ENCODE data around the gene SLC39A11.

SLC39A11 gene

DNA sequence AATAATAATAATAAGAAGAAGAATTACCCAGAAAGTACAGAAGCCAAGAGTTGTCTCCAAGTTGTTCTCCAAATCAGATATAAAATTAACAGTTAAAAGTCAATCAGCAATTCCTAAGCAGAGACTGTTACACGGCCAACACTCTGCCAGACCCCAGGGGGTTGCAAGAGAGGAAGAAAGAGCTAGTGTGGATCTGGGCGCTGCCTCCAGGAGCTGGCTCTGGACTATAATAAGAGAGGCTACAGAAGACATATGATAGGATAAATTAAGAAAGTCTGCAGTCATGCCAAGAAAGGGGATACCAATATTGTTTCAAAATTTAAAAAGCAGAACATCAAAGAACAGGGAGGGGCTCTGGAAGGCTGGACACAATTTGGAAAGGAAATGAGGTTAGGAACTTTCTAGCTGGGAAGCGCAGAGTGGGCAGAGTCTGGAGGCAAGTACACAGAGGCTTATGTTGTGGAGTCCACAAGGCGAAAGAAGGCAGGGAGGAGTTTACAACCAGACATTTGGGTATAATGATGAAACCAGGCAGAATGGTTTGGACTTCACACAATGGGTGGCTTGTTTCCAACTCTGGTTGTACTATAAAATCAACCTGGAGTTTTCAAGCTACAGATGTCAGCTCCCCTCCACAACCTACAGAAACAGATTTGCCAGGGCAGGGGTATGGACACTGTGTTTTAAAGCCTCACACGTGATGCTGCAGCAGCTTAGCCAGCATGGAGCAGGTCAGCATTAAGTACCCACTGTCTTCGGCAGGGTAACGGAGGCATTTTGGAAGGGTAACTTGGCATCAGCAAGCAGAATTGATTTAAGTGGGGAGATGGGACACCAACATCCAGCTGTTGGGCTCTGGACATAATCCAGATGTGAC is 49.4 kb downstream of the SLC39A11 start:
- no peak for DNase-seq (ENCODE audit: low read depth)

DNA sequence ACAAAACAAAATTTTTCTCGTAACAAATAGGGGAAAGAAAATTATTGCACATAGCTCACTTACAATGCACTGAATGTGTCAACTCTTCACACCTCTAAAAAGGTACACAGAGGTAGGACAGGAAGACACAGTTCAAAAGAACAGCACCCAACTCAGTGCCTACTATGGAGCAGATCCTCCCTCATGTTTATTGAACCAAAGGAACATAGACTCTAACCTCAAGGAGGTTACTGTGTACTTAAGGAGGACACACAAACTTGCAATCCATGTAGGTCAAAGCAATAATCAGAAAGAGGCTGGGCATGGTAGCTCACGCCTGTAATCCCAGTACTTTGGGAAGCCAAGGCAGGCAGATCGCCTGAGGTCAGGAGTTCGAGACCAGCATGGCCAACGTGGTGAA is 50.3 kb downstream of the SLC39A11 start:
- DNase-seq (ENCODE audit: low read depth), result no peak

- DNase-seq (ENCODE audit: low read depth), result no peak
Observed at GRCh38 chr17:73039282-73039681, 53.2 kb downstream of the SLC39A11 start.

DNA sequence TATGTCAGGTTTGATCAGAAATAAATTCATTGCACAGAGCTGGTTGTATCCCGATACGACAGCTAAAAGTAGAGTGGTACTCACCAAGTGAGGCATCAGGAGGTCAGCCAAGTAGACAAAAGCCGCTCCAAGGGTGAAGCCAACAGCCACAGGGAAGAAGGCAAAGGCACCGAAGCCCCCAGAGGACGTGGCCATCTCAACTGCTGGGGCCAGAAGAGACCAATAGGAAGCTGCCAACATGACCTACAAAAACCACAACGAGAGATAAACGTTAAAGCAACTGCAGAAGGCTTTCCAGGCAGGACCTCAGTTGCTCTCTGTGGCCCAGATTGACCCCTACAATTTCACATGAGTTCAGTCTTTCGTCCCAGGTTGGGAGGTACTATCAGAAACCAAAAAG is 61.0 kb downstream of the SLC39A11 start:
- no peak for DNase-seq (ENCODE audit: low read depth)

DNA sequence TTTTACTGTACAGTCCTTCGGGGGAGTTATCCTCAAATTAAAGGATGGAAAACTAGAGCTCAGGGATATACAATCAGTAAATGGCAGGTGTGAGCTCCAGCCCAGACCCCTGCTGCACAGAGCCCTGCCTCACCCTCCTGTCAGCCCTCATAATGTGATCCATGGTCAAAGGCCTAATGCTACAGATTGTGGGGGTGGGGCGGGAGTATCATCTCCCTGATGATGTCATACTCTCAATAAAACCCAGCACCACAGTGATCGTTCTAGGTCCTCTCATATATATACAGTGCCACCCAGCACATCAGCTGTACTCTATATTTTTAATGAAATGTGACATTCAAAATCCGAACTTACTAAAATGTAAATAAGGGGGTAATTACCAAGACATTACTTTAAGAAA is 61.5 kb downstream of the SLC39A11 start:
- no peak for DNase-seq (ENCODE audit: low read depth)

DNA sequence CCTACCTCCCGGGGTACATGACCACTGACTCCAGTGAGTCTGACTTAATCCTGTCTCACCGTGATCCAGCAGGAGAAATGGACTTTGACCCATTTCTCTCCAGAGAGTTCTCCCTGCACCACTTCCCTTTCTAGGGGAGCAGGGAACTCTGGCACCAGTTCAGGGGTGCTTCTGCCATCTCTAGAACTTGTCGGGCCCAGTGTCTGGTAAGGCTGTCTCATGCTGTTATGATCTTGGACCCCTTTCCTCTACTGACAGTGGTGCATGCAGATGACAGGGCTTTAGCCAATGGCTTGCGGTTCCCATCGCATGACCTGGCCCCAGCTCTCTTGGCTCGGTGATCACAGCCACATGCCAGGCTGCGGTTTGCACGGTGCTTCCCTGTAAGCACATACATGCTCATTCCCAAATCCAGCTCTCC is 62.0 kb downstream of the SLC39A11 start:
- DNase-seq (ENCODE audit: low read depth), result no peak

DNA sequence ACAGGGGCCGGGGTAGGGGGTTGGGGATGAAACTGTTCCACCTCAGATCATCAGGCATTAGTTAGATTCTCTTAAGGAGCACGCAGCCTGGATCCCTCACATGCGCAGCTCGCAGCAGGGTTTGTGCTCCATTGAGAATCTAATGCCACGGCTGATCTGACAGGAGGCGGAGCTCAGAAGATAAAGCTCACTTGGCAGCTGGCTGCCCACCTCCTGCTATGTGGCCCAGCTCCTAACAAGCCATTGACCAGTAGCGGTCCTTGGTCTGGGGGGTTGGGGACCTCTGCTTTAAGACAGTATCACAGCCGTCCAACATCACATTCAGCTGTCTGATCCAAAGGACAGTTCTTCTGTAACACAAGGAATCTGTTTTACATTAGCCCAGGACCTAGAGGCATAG is 62.5 kb downstream of the SLC39A11 start:
- no peak for DNase-seq (ENCODE audit: low read depth)

DNA sequence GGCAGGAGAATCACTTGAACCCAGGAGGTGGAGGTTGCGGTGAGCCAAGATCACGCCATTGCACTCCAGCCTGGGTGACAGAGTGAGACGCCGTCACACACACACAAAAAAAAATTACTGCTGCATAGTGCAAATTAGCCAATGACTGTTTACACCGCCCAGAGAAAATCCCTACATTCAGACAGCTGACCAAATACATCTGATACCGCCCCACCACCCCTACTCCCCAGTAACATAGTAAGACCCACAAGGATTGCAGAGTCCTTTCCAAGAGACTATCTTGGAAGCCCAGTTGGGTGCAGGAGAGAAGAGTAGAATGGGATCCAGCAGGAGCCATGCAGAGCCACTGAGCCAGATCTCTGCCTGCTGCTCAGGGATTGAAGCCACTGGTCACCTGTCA is 63.5 kb downstream of the SLC39A11 start:
- DNase-seq (ENCODE audit: low read depth), result no peak

- no peak for DNase-seq (ENCODE audit: low read depth)
Observed at GRCh38 chr17:73028299-73028755, 64.2 kb downstream of the SLC39A11 start.

DNA sequence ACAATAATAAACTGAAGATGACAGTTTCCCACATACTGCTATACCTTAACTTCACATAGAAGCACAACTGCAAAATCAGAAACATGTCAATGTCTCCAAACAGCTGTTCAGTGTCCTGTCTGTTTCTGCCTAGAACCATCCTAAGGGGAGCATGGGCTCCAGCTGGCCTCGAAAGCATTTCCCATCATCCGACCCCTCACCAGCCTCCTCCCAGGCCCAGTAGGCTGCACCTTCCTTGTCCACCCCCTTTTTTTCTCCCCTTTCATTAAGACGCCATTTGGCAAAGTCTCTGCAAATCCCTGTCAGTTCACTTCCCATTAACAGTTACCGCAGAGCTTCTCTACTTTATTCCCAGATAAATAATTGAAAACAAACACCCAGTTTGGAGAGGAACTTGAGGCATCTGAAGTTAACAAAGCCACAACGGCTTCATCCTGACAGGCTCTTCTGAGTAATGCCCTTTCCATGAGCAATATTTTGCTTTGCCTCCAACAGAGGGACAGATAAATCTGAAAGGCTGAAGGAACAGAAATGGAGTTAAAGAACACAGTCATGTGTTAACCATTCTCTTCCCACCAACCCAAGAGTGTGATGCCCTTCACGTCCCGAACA is 65.3 kb downstream of the SLC39A11 start:
- no peak for DNase-seq (ENCODE audit: low read depth)

DNA sequence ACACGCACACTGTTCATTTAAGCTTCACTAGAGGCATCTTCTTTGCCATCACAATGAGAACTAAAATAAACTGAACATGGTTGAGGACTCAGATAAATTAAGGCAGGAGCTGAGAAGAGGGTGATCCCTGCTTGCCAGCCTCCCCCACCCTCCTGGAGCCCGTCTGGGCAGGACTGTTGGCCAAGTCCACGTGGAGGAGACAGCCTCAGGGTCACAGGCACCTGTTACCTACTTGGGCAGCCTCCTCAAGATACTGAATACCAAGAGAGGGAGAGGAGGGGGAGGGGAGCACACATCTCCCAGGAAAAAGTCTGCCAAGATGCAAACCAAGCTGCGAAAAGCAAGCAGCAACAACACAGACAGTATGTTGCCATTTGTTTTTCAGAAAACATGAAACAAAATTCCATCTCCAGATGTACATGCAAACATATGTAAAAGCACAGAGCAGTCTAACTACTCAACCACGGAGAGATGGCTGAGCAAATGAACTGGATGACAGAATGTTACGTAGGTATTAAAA is 67.4 kb downstream of the SLC39A11 start:
- DNase-seq (ENCODE audit: low read depth), result no peak

- DNase-seq (ENCODE audit: low read depth), result no peak
Observed at GRCh38 chr17:73023759-73024158, 68.7 kb downstream of the SLC39A11 start.

DNA sequence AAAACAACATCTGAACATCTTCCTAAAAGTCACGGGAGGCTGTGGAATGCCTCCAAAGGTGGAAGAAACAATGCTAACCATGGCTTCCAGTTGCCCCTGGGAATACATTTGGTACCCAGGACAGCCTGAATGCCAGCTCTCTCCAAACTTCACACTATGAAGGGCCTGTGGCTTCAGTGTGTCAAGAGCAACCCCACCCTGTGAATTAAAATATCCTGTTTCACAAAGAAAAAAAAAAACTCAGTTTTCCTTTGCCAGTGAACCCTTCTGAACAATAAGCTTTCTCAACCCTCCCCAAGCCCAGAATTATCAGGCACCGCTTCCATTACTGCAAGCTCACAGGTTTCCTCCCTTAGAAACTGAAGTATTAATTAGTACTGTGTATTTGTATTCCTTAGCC is 69.8 kb downstream of the SLC39A11 start:
- no peak for DNase-seq (ENCODE audit: low read depth)

DNA sequence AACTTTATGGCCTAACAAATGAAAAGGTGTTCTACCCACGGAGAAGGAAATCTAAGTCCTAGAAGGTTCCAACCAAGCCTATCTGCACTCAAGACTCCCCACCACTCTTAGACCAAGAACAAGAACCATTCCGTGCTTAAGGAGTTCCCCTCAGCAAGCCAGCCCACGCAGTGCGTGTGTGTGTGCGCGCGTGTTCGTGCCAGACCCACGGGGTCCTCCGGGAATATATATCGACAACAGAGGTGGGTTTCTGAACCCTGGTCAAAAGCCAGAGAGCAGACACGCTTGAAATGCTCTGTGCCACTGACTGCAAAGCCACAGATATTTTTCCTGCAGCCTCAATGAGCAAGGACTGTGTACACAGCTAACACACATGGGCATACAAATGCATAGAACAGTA is 70.7 kb downstream of the SLC39A11 start:
- DNase-seq (ENCODE audit: low read depth), result no peak

- DNase-seq (ENCODE audit: low read depth), result no peak
Observed at GRCh38 chr17:73020110-73020509, 72.4 kb downstream of the SLC39A11 start.

- no peak for DNase-seq (ENCODE audit: low read depth)
Observed at GRCh38 chr17:73018599-73018998, 73.9 kb downstream of the SLC39A11 start.

DNA sequence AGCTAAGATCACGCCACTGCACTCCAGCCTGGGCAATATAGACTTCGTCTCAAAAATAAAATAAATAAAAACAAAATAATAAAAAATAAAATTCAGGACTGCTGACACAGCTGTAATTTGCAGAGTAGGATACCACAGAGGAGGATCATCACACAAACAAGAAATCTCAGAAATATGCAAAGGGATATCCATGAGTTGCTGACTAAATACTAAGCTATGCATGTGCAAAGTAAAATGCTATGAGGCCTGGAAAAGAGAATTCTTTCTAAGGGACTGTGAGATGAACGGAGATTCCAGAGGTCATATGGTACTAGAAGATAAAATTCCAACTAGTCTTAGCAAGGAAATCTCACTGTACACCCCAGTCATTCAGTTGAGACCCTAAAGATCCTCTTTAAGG is 74.8 kb downstream of the SLC39A11 start:
- no peak for DNase-seq (ENCODE audit: low read depth)

DNA sequence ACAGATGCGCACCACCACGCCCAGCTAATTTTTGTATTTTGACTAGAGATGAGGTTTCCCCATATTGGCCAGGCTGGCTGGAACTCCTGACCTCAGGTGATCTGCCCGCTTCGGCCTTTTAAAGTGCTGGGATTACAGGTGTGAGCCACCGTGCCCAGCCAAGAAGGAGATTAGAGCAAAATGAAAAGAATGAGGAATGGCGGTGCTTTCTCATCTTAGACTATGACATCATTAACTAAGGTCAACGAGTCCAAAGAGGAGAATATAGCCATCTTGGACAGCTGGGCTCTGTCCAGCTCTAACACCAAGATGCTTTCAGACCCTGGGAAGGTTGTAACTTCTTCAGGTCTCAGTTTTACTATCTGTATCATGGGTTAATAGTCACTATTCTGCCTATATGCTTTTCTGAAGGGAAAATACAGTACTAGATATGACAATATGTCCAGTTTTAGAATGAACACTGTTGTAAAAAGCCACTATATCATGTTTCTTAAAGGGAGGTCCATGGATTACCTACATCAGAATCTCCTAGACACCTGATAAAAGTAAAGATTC is 76.7 kb downstream of the SLC39A11 start:
- no peak for DNase-seq (ENCODE audit: low read depth)

DNA sequence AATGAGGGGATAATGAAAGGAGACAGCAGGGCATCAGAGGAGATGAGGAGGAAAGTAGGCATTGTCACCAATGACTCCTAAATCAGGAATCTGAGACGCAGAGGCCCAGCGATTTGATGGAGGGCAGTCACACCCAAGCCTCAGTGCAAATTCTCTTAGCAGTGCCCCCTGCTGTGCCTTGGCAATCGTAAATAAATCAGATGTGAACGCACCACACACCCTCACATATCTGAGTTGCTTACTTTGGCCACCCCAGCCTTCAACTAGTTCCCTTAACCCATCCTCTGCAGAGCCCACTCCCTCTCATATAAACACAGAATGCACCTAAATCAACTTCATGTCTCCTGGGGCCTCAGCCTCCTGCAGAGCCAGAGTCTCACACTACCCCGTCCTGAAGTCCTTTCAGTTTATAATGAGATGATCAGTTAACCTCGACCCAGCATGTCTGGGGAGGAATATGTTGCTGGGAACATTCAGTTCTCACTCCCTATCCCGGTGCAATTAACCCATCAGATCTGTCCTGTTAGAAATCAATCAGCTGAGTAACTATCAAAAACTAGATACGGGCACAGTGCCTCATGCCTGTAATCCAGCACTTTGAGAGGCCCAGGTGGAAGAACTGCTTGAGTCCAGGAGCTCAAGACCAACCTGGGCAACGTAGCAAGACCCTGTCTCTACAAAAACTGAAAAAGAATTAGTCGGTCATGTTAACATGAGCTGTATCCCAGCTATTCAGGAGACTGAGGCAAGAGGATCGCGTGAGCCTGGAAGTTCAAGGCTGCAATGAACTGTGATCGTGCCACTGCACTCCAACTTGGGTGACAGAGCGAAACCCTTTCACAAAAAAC is 78.4 kb downstream of the SLC39A11 start:
- DNase-seq (ENCODE audit: low read depth), result no peak

- no peak for DNase-seq (ENCODE audit: low read depth)
Observed at GRCh38 chr17:73013301-73013700, 79.2 kb downstream of the SLC39A11 start.

- no peak for DNase-seq (ENCODE audit: low read depth)
Observed at GRCh38 chr17:73011016-73011486, 81.4 kb downstream of the SLC39A11 start.

GRCh38 chr17:73010414-73010813 is 82.1 kb downstream of the SLC39A11 start:
- DNase-seq (ENCODE audit: low read depth), result no peak

All from activated T-helper 1 cell treated with Interleukin-2 at 50 U/mL for 16 hours (primary cell).